OCI-LY7 (cell line): ENCODE results near the gene BCAN.

ENCODE experiments used
- EZH2phosphoT487 ChIP-seq: fragments of 200-600 bp; sonication (generic); IDR thresholded peaks from 2 replicates; pipeline ENCODE4 v1.6.1; 2018; ENCODE audit warnings: low read depth, borderline replicate concordance, mild to moderate bottlenecking, mixed run types, antibody characterized with exemption, low read length, moderate library complexity, mixed read lengths
- TF ChIP-seq, protein P1 (sequence below): fragments of 200-600 bp; sonication (generic); conservative IDR thresholded peaks from 2 replicates; pipeline ENCODE4 v1.5.1; 2014; ENCODE audit warnings: mild to moderate bottlenecking, antibody characterized with exemption, low read length, moderate library complexity, mixed read lengths

GRCh38 chr1:156629823-156630449, 12.0 kb upstream of the BCAN start:
- TF ChIP-seq, protein P1, sequence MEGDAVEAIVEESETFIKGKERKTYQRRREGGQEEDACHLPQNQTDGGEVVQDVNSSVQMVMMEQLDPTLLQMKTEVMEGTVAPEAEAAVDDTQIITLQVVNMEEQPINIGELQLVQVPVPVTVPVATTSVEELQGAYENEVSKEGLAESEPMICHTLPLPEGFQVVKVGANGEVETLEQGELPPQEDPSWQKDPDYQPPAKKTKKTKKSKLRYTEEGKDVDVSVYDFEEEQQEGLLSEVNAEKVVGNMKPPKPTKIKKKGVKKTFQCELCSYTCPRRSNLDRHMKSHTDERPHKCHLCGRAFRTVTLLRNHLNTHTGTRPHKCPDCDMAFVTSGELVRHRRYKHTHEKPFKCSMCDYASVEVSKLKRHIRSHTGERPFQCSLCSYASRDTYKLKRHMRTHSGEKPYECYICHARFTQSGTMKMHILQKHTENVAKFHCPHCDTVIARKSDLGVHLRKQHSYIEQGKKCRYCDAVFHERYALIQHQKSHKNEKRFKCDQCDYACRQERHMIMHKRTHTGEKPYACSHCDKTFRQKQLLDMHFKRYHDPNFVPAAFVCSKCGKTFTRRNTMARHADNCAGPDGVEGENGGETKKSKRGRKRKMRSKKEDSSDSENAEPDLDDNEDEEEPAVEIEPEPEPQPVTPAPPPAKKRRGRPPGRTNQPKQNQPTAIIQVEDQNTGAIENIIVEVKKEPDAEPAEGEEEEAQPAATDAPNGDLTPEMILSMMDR = no peak
- TF ChIP-seq EZH2phosphoT487 = no peak
